MCF 10A (cell line): ENCODE measurements around the gene WWC2. TPM values are rescaled to one million over a fixed set of nuclear protein-coding genes. Genes with fewer than 3 reads are reported as not detected.

Experiments
- BruUV-seq: library from RNA; stranded (reverse); fragments of 400-500 nt; replicated peaks from 2 replicates; lab custom pipeline; 2021; lab: Mats Ljungman, UMichigan
- CTCF ChIA-PET: fragments of 300-600 bp; sonication (Branson Sonifier 250); formaldehyde crosslinking; extraction: SDS; loops from one replicate; lab custom pipeline; 2021; ENCODE audit warnings: antibody characterized with exemption, inconsistent platforms; lab: Yijun Ruan, JAX
- POLR2A ChIA-PET: fragments of 300-600, 350-650 bp; sonication (Branson Sonifier 250); formaldehyde crosslinking; extraction: SDS; loops from one replicate; lab custom pipeline; 2020; ENCODE audit warnings: antibody characterized with exemption, inconsistent platforms; lab: Yijun Ruan, JAX
- DNase-seq: peaks from one replicate; pipeline ENCODE4 v3.0.0-alpha.2; 2018; ENCODE audit not compliant: unreplicated experiment
- H3K27ac Mint-ChIP-seq: one replicate; pipeline ENCODE4 v1.8.0; 2022; ENCODE audit warnings: mild to moderate bottlenecking, low read depth, mixed read lengths; ENCODE audit not compliant: unreplicated experiment
- H3K27me3 Mint-ChIP-seq: one replicate; pipeline ENCODE4 v1.8.0; 2022; ENCODE audit warnings: mixed read lengths; ENCODE audit not compliant: insufficient read depth, unreplicated experiment
- H3K36me3 Mint-ChIP-seq: one replicate; pipeline ENCODE4 v1.8.0; 2022; ENCODE audit warnings: mild to moderate bottlenecking, moderate library complexity, mixed read lengths; ENCODE audit not compliant: insufficient read depth, unreplicated experiment
- H3K4me1 Mint-ChIP-seq: one replicate; pipeline ENCODE4 v1.8.0; 2022; ENCODE audit warnings: mixed read lengths; ENCODE audit not compliant: insufficient read depth, unreplicated experiment
- H3K4me3 Mint-ChIP-seq: one replicate; pipeline ENCODE4 v1.8.0; 2022; ENCODE audit warnings: mild to moderate bottlenecking, moderate library complexity, mixed read lengths; ENCODE audit not compliant: unreplicated experiment
- H3K9me3 Mint-ChIP-seq: one replicate; pipeline ENCODE4 v1.8.0; 2022; ENCODE audit warnings: mixed read lengths; ENCODE audit not compliant: unreplicated experiment
- intact Hi-C: fragments of 100-400 bp; cut with micrococcal nuclease; formaldehyde crosslinking; loops from 2 replicates; pipeline ENCODE4 v1.14.1; 2022
- total RNA-seq: library from RNA; stranded (reverse); gene quantifications from 2 replicates; pipeline ENCODE4 v1.2.3, GENCODE V29; 2022
- TF ChIP-seq, protein P1 (sequence below): fragments of 200-600 bp; IDR thresholded peaks from one replicate; pipeline ENCODE4 v1.8.0; 2022; ENCODE audit warnings: antibody characterized with exemption, mild to moderate bottlenecking; ENCODE audit not compliant: unreplicated experiment

WWC2 gene
- total RNA-seq, 1 experiment from 2014 or later, result 42.4 TPM

DNA sequence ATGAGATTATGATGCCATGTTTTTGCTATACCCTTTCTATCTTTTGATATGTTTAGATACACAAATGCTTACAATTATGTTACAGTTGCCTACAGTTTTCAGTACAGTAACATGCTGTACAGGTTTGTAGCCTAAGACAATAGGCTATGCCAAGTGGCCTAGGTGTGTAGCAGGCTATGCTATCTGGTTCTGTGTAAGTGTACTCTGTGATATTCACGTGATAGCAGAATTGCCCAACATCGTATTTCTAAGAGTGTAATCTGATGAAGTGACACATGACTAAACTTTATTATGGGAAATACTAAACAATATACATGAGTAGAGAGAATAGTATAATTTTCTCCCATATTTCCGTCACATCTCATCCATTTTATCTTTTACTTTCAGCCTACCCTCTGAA, 124.0 kb downstream of the WWC2 start:
- H3K4me1 Mint-ChIP-seq, result peaks cover 10% of the 10 kb centered on the region
- H3K9me3 Mint-ChIP-seq, result no peaks in the 10 kb centered on the region
- CTCF ChIA-PET, result interaction anchor here (0.6 kb wide), 1 partner anchor 77 kb away, joined by 3 read pairs; no protein-coding TSS in a partner anchor
- H3K4me3 Mint-ChIP-seq, result no peak overlapping the region
- intact Hi-C loops, result no loop called here
- peak; percentile 18 for DNase-seq
- TF ChIP-seq, protein P1, sequence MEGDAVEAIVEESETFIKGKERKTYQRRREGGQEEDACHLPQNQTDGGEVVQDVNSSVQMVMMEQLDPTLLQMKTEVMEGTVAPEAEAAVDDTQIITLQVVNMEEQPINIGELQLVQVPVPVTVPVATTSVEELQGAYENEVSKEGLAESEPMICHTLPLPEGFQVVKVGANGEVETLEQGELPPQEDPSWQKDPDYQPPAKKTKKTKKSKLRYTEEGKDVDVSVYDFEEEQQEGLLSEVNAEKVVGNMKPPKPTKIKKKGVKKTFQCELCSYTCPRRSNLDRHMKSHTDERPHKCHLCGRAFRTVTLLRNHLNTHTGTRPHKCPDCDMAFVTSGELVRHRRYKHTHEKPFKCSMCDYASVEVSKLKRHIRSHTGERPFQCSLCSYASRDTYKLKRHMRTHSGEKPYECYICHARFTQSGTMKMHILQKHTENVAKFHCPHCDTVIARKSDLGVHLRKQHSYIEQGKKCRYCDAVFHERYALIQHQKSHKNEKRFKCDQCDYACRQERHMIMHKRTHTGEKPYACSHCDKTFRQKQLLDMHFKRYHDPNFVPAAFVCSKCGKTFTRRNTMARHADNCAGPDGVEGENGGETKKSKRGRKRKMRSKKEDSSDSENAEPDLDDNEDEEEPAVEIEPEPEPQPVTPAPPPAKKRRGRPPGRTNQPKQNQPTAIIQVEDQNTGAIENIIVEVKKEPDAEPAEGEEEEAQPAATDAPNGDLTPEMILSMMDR, result no peak
- H3K27ac Mint-ChIP-seq, result no peak overlapping the region
- BruUV-seq, result no TSS peak
- POLR2A ChIA-PET, result no interaction called here
- H3K36me3 Mint-ChIP-seq, result peaks cover 14% of the 10 kb centered on the region
- H3K27me3 Mint-ChIP-seq, result no peaks in the 10 kb centered on the region

DNA sequence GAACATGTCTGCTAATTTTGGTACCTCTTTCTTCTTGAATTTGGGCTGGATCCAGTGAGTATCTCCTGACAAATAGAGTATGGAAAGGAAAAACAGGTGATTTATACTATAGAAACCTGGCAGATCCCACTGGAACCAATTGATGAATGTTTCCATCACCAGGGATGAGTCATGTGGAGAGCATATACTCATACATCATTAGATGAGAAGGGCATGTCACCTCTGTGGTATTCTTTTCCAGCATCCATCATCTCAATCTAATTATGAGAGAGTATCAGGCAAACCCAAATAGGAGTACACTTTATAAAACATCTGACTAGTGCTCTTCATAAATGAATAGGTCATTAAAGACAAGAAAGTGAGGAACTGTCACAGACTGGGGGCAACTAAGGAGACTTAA, 130.3 kb downstream of the WWC2 start:
- DNase-seq, result peak; percentile 5
- intact Hi-C loops, result no loop called here
- H3K9me3 Mint-ChIP-seq, result no peaks in the 10 kb centered on the region
- H3K36me3 Mint-ChIP-seq, result peaks cover 15% of the 10 kb centered on the region
- CTCF ChIA-PET, result interaction anchor here (1.1 to 1.7 kb wide), 4 partner anchors 21 to 291 kb away, joined by 6 to 10 read pairs (median 6); no protein-coding TSS in a partner anchor
- no peaks in the 10 kb centered on the region for H3K4me1 Mint-ChIP-seq
- BruUV-seq, result no TSS peak
- no peaks in the 10 kb centered on the region for H3K27me3 Mint-ChIP-seq
- TF ChIP-seq, protein P1, result no peak
- no peak overlapping the region for H3K27ac Mint-ChIP-seq
- POLR2A ChIA-PET, result no interaction called here
- no peak overlapping the region for H3K4me3 Mint-ChIP-seq

DNA sequence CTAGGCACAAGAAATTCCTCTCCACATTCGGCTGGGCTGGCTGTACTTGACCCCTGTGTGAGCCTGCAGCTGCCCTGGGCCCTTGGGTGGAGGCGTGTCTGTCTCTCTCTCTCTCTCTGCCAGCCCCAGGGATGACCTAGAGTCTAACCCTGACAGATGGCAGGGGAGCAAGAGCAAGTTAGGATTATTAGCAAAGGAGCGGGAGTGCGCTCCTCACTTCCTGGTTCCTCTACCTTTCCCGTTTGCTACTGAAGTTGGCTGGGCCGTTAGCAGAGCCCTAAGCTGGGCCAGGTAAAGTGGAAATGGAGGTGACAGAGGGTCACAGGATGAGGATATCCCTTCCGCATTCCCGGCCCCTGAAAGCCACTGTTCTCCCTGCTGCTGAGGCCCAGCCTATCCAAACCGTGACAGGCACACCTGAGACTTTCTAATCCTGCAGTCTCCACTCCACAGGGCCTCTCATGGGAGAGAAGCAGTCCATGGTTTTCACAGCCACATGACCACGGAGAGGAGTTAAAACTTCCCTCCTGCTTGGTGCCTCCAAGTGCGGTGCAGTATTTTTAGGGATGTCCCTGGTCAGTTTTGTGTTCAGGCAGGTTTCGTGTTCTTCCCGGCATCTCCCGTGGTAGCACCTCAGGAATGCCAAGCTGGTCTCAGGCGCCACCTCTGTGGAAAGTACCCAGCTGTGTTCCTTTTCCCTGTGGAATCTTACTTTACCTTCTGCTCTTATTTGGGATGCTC, 141.7 kb downstream of the WWC2 start:
- BruUV-seq, result no TSS peak
- H3K27me3 Mint-ChIP-seq, result no peaks in the 10 kb centered on the region
- TF ChIP-seq, protein P1, result no peak
- no peak overlapping the region for H3K27ac Mint-ChIP-seq
- peaks cover 8% of the 10 kb centered on the region for H3K4me1 Mint-ChIP-seq
- POLR2A ChIA-PET, result interaction anchor here (0.6 kb wide), 1 partner anchor 379 kb away, joined by 3 read pairs; no protein-coding TSS in a partner anchor
- CTCF ChIA-PET, result interaction anchor here (0.6 to 4.1 kb wide), 5 partner anchors 9 to 189 kb away, joined by 3 to 30 read pairs (median 3); no protein-coding TSS in a partner anchor
- H3K4me3 Mint-ChIP-seq, result no peak overlapping the region
- DNase-seq, result no peak
- intact Hi-C loops, result no loop called here
- H3K36me3 Mint-ChIP-seq, result peaks cover 50% of the 10 kb centered on the region
- peaks cover 12% of the 10 kb centered on the region for H3K9me3 Mint-ChIP-seq

DNA sequence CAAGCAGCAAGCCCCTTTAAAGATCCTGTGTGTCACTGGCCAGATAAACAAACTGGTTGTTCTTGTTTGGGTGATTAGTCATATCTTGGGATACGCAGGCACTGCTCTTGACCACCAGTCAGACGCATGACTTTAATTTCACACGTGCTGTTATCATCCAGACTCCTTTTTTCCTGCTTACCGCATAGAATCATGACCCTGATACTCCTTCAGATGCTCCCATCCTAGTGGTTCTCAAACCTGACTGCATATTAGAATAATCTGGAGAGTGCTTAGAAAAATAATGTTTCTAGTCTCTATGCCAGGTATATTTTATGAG, 142.2 kb downstream of the WWC2 start:
- no peak overlapping the region for H3K27ac Mint-ChIP-seq
- DNase-seq, result peak; percentile 22

More for the DNA sequence above, 142.2 kb downstream of the WWC2 start:
- POLR2A ChIA-PET, result interaction anchor here (0.6 kb wide), 1 partner anchor 379 kb away, joined by 3 read pairs; no protein-coding TSS in a partner anchor
- H3K36me3 Mint-ChIP-seq, result peaks cover 55% of the 10 kb centered on the region
- peaks cover 12% of the 10 kb centered on the region for H3K9me3 Mint-ChIP-seq
- CTCF ChIA-PET, result interaction anchor here (1.2 to 4.1 kb wide), 2 partner anchors 9 to 15 kb away, joined by 3 to 30 read pairs; no protein-coding TSS in a partner anchor
- intact Hi-C loops, result no loop called here
- TF ChIP-seq, protein P1, result no peak
- H3K4me3 Mint-ChIP-seq, result no peak overlapping the region
- H3K4me1 Mint-ChIP-seq, result peaks cover 8% of the 10 kb centered on the region
- BruUV-seq, result no TSS peak
- H3K27me3 Mint-ChIP-seq, result no peaks in the 10 kb centered on the region
